Measurements from ENCODE around the gene HNRNPF.

HNRNPF gene

GRCh38 chr10:43377424-43377883, 31.5 kb downstream of the HNRNPF start:
- Histone ChIP-seq H3K9ac (ENCODE audit: low read length) (no peak overlapping the region), H3K36me3 (ENCODE audit: control insufficient read depth, insufficient read depth, low read length) (no peaks in the 10 kb centered on the region), H3K4me1 (ENCODE audit: control insufficient read depth, insufficient read depth, low read length) (peaks cover 8% of the 10 kb centered on the region), H3K27me3 (ENCODE audit: control insufficient read depth, insufficient read depth, low read length) (peaks cover 2% of the 10 kb centered on the region), H3K9me3 (ENCODE audit: control insufficient read depth, low read length) (no peaks in the 10 kb centered on the region), H3K4me3 (ENCODE audit: low read length) (no peak overlapping the region)

- H3K36me3 ChIP-seq (ENCODE audit: control insufficient read depth, insufficient read depth, low read length): no peaks in the 10 kb centered on the region
- peaks cover 8% of the 10 kb centered on the region for H3K4me1 ChIP-seq (ENCODE audit: control insufficient read depth, insufficient read depth, low read length)
- no peak overlapping the region for H3K4me3 ChIP-seq (ENCODE audit: low read length)
- peaks cover 2% of the 10 kb centered on the region for H3K27me3 ChIP-seq (ENCODE audit: control insufficient read depth, insufficient read depth, low read length)
- no peaks in the 10 kb centered on the region for H3K9me3 ChIP-seq (ENCODE audit: control insufficient read depth, low read length)
- H3K9ac ChIP-seq (ENCODE audit: low read length): no peak overlapping the region
These were observed 32.1 kb downstream of the HNRNPF start for GRCh38 chr10:43376828-43377423.

GRCh38 chr10:43376046-43376635, 32.8 kb downstream of the HNRNPF start:
- H3K4me3 ChIP-seq (ENCODE audit: low read length): no peak overlapping the region
- H3K4me1 ChIP-seq (ENCODE audit: control insufficient read depth, insufficient read depth, low read length): peaks cover 11% of the 10 kb centered on the region
- no peak overlapping the region for H3K9ac ChIP-seq (ENCODE audit: low read length)
- H3K36me3 ChIP-seq (ENCODE audit: control insufficient read depth, insufficient read depth, low read length): no peaks in the 10 kb centered on the region
- H3K9me3 ChIP-seq (ENCODE audit: control insufficient read depth, low read length): no peaks in the 10 kb centered on the region
- peaks cover 2% of the 10 kb centered on the region for H3K27me3 ChIP-seq (ENCODE audit: control insufficient read depth, insufficient read depth, low read length)

GRCh38 chr10:43375401-43376020, 33.5 kb downstream of the HNRNPF start:
- no peaks in the 10 kb centered on the region for H3K9me3 ChIP-seq (ENCODE audit: control insufficient read depth, low read length)
- H3K36me3 ChIP-seq (ENCODE audit: control insufficient read depth, insufficient read depth, low read length): no peaks in the 10 kb centered on the region
- no peak overlapping the region for H3K9ac ChIP-seq (ENCODE audit: low read length)
- H3K27me3 ChIP-seq (ENCODE audit: control insufficient read depth, insufficient read depth, low read length): peaks cover 2% of the 10 kb centered on the region
- H3K4me3 ChIP-seq (ENCODE audit: low read length): no peak overlapping the region
- peaks cover 11% of the 10 kb centered on the region for H3K4me1 ChIP-seq (ENCODE audit: control insufficient read depth, insufficient read depth, low read length)

GRCh38 chr10:43374194-43374593, 34.8 kb downstream of the HNRNPF start:
- H3K9ac ChIP-seq (ENCODE audit: low read length): no peak overlapping the region
- no peaks in the 10 kb centered on the region for H3K36me3 ChIP-seq (ENCODE audit: control insufficient read depth, insufficient read depth, low read length)
- H3K9me3 ChIP-seq (ENCODE audit: control insufficient read depth, low read length): no peaks in the 10 kb centered on the region
- peaks cover 11% of the 10 kb centered on the region for H3K4me1 ChIP-seq (ENCODE audit: control insufficient read depth, insufficient read depth, low read length)
- no peak overlapping the region for H3K4me3 ChIP-seq (ENCODE audit: low read length)
- peaks cover 2% of the 10 kb centered on the region for H3K27me3 ChIP-seq (ENCODE audit: control insufficient read depth, insufficient read depth, low read length)

GRCh38 chr10:43373461-43373860, 35.5 kb downstream of the HNRNPF start:
- H3K9ac ChIP-seq (ENCODE audit: low read length): no peak overlapping the region
- H3K9me3 ChIP-seq (ENCODE audit: control insufficient read depth, low read length): no peaks in the 10 kb centered on the region
- peaks cover 2% of the 10 kb centered on the region for H3K27me3 ChIP-seq (ENCODE audit: control insufficient read depth, insufficient read depth, low read length)
- no peaks in the 10 kb centered on the region for H3K36me3 ChIP-seq (ENCODE audit: control insufficient read depth, insufficient read depth, low read length)
- H3K4me1 ChIP-seq (ENCODE audit: control insufficient read depth, insufficient read depth, low read length): peaks cover 11% of the 10 kb centered on the region
- no peak overlapping the region for H3K4me3 ChIP-seq (ENCODE audit: low read length)

- H3K36me3 ChIP-seq (ENCODE audit: control insufficient read depth, insufficient read depth, low read length): no peaks in the 10 kb centered on the region
- peaks cover 2% of the 10 kb centered on the region for H3K27me3 ChIP-seq (ENCODE audit: control insufficient read depth, insufficient read depth, low read length)
- peaks cover 11% of the 10 kb centered on the region for H3K4me1 ChIP-seq (ENCODE audit: control insufficient read depth, insufficient read depth, low read length)
- H3K4me3 ChIP-seq (ENCODE audit: low read length): no peak overlapping the region
- H3K9ac ChIP-seq (ENCODE audit: low read length): no peak overlapping the region
- H3K9me3 ChIP-seq (ENCODE audit: control insufficient read depth, low read length): no peaks in the 10 kb centered on the region
These were observed 36.1 kb downstream of the HNRNPF start for GRCh38 chr10:43372765-43373361.

- H3K27me3 ChIP-seq (ENCODE audit: control insufficient read depth, insufficient read depth, low read length): peaks cover 2% of the 10 kb centered on the region
- H3K9me3 ChIP-seq (ENCODE audit: control insufficient read depth, low read length): no peaks in the 10 kb centered on the region
- no peak within 1 kb of the TSS for H3K4me3 ChIP-seq (ENCODE audit: low read length)
- H3K36me3 ChIP-seq (ENCODE audit: control insufficient read depth, insufficient read depth, low read length): no peaks in the 10 kb centered on the region
- H3K9ac ChIP-seq (ENCODE audit: low read length): no peak within 1 kb of the TSS
- H3K4me1 ChIP-seq (ENCODE audit: control insufficient read depth, insufficient read depth, low read length): peaks cover 3% of the 10 kb centered on the region
These were observed 37.6 kb downstream of the HNRNPF start, which contains the start of gene FXYD4 for GRCh38 chr10:43371418-43371817. Gene FXYD4 (plus strand): TSS chr10:43371636. CDS start chr10:43373747, 2,111 bp downstream.

- Histone ChIP-seq H3K4me1 (ENCODE audit: control insufficient read depth, insufficient read depth, low read length) (peaks cover 3% of the 10 kb centered on the region), H3K27me3 (ENCODE audit: control insufficient read depth, insufficient read depth, low read length) (peaks cover 2% of the 10 kb centered on the region), H3K9ac (ENCODE audit: low read length) (no peak overlapping the region), H3K36me3 (ENCODE audit: control insufficient read depth, insufficient read depth, low read length) (no peaks in the 10 kb centered on the region), H3K4me3 (ENCODE audit: low read length) (no peak overlapping the region), H3K9me3 (ENCODE audit: control insufficient read depth, low read length) (no peaks in the 10 kb centered on the region)
These were observed 38.2 kb downstream of the HNRNPF start for GRCh38 chr10:43370671-43371215.

- H3K9me3 ChIP-seq (ENCODE audit: control insufficient read depth, low read length): no peaks in the 10 kb centered on the region
- H3K4me1 ChIP-seq (ENCODE audit: control insufficient read depth, insufficient read depth, low read length): peaks cover 3% of the 10 kb centered on the region
- H3K27me3 ChIP-seq (ENCODE audit: control insufficient read depth, insufficient read depth, low read length): peaks cover 2% of the 10 kb centered on the region
- H3K4me3 ChIP-seq (ENCODE audit: low read length): no peak overlapping the region
- H3K9ac ChIP-seq (ENCODE audit: low read length): no peak overlapping the region
- H3K36me3 ChIP-seq (ENCODE audit: control insufficient read depth, insufficient read depth, low read length): no peaks in the 10 kb centered on the region
These were observed 39.1 kb downstream of the HNRNPF start for GRCh38 chr10:43369921-43370320.

- Histone ChIP-seq H3K9ac (ENCODE audit: low read length) (no peak overlapping the region), H3K36me3 (ENCODE audit: control insufficient read depth, insufficient read depth, low read length) (no peaks in the 10 kb centered on the region), H3K4me3 (ENCODE audit: low read length) (no peak overlapping the region), H3K27me3 (ENCODE audit: control insufficient read depth, insufficient read depth, low read length) (no peaks in the 10 kb centered on the region), H3K9me3 (ENCODE audit: control insufficient read depth, low read length) (no peaks in the 10 kb centered on the region), H3K4me1 (ENCODE audit: control insufficient read depth, insufficient read depth, low read length) (peaks cover 9% of the 10 kb centered on the region)
These were observed 44.0 kb downstream of the HNRNPF start for GRCh38 chr10:43365001-43365400.

Data from mucosa of stomach (tissue), 1 donor.